ELF-1 (cell line): Measurements from ENCODE around the gene STRN3.
"Not testable (repeated sequence)": the region's sequence is repeated elsewhere in the genome, so short reads cannot be mapped to it uniquely, and the experiment has no call there.

Source experiments
- DNase-seq: peaks from one replicate; pipeline ENCODE4 v3.0.0-alpha.2; 2016; ENCODE audit warnings: low read depth, low spot score

STRN3 gene

GRCh38 chr14:30971586-30971985 lies 54.6 kb downstream of the STRN3 start:
- DNase-seq, result no peak

DNA sequence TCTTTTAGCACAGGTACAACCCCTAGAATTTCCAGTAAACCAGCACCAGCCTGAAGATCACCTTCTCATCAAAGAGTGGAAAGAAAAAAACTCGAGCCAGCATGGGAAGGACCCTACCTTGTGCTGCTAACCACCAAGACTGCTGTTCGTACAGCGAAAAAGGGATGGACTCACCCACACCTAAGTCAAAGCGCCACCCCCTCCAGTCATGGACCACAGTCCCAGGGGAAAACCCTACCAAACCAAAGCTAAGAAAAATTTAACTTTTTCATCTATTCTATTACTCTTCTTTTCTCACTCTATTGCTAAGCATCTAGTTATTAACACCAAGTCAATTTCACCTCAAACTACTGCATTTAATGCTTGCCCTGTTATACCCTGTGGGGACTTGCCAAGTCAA lies 56.4 kb downstream of the STRN3 start:
- DNase-seq, result not testable (repeated sequence)

GRCh38 chr14:30967364-30968098 lies 58.6 kb downstream of the STRN3 start:
- DNase-seq, result not testable (repeated sequence)

DNA sequence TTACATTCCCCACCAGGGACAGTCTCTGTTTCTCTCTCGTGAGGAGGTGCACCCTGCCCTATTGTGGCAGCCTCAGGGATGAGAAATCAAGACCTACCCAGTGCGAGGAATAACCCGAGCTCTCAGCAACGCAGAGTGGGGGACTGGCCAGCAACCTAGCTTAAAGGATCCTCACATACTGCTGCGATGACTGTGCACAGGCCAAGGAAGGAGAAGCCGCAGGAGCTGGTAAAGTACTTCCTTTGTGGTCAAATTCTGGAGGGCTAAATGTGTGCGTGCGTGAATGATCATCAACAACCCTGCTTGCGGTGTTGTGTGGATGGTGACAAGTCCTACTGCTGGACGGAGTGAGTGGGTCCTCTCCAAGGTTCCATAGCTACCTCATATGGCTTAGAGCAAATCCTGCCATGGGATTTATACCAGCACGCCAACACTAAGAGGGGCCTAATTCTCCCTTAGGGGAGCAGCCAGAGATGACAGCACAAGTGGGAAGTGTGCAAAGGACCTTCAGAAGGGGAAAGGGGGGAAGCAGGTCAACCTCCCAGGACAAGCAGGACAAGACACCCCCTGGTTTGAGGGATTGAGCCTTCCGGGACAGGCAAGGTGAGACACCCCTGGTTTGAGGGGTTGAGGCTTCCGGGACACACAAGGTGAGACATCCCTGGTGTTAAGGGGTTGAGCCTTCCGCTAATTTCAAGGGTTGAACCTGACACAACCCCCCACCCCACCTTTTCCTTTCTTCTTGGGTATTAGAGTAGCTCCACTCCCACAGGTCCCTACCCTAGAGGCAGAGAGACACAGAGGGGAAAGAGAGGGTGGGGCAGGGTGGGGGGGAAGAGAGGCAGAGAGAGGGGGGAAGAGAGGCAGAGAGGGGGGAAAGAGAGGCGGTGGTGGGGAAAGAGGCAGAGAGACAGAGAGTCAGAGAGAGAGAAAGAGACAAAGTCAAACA lies 59.5 kb downstream of the STRN3 start:
- DNase-seq, result no peak

GRCh38 chr14:30965861-30966260 lies 60.3 kb downstream of the STRN3 start:
- DNase-seq, result not testable (repeated sequence)

DNA sequence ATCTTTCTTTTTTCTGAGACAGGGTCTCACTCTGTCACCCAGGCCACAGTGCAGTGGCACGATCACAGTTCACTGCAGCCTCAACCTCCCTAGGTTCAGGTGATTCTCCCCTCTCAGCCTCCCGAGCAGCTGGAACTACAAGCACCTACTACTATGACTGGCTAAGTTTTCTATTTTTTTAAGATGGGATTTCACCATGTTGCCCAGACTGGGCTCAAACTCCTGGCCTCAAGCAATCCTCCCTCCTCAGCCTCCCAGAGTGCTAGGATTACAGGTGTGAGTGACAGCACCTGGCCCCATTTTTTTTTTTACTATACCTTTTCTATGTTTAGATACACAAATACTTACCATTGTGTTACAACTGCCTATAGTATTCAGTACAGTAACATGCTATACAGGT lies 63.6 kb downstream of the STRN3 start:
- DNase-seq, result not testable (repeated sequence)

- no peak for DNase-seq
Observed at GRCh38 chr14:30961330-30961729, 64.8 kb downstream of the STRN3 start.

GRCh38 chr14:30960216-30960615 lies 66.0 kb downstream of the STRN3 start:
- DNase-seq, result no peak

- DNase-seq, result no peak
Observed at GRCh38 chr14:30958555-30959407, 67.4 kb downstream of the STRN3 start.

DNA sequence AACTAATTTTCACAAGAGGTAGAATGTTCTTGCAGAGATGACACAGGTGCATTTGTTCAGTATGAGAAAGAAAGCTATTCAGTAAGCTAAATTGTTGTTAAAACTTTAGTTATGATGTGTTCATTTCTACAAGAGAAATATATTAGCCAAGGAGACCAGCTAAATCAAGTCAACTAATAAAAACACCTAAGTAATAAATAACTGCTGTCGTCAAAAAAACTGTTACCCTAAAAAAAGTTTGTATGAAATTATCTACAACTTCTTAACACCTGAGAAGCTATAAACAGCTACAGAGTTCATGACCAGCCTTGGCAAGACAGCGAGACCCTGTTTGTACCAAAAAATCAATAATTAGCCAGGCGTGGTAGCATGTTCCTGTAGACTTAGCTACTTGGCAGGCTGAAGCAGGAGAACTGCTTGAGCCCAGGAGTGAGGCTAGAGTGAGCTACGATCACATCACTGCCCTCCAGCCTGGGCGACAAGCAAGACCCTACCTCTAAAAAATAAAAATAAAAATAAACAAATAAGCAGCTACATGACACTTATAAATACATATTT lies 68.3 kb downstream of the STRN3 start:
- DNase-seq, result no peak

- DNase-seq, result no peak
Observed at GRCh38 chr14:30949651-30950050, 76.5 kb downstream of the STRN3 start.

DNA sequence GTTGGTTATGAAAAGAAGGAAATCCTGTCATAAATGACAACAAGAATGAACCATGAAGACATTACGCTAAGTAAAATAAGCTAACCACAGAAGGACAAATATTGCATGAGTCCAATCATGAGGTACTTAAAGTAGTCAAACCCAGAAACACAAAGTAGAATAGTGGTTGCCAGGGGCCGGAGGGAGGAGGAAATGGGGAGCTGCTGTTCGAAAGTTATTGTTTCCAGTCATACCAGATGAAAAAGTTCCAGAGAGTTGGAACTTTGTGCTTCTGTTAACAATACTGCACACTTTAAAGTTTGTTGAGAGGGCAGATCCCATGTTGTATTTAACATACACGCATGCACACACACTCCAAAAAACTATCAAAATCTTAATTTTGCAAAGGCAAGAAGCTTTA lies 82.5 kb downstream of the STRN3 start:
- DNase-seq, result no peak

- DNase-seq, result no peak
Observed at GRCh38 chr14:30940886-30941285, 85.3 kb downstream of the STRN3 start.

- no peak for DNase-seq
Observed at GRCh38 chr14:30938617-30939016, 87.6 kb downstream of the STRN3 start.

DNA sequence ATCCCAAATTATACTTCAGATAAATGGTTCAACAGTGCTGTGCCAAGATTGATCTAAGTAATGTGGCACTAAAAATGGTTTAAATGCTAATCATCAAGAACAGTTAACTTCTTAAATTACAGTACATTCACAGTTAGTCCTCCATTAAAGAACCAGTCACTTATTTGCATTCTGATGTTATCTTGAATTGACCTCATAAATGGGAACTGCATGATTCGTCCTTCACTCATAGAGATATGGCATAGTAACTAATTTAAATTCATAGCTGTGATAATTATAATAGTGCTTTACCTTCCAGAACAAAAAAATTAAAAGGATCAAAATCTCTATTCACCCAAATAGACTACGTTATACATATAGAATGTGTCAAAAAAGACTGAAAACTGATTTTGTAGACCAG lies 90.7 kb downstream of the STRN3 start:
- no peak for DNase-seq

- DNase-seq, result not testable (repeated sequence)
Observed at GRCh38 chr14:30933937-30934336, 92.2 kb downstream of the STRN3 start.

DNA sequence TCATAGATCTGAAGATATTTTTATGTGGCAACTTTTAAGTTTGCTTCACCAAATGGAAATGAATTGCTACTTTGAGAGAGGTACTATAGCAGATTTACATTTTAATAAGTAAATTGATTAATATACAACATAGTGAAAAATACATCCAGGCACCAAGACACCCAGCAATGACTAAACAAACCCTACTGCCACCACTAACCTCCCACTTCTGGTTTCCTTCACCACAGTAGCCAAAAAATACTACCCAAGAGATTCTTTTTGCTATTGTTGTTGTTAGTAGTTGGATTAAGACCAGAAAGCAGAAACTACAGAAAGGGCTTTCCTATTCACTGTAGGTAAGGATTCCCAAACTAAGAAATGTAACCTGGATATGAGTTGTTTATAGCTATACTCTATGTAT lies 97.7 kb downstream of the STRN3 start:
- no peak for DNase-seq

- DNase-seq, result no peak
Observed at GRCh38 chr14:30925254-30925653, 100.9 kb downstream of the STRN3 start.

DNA sequence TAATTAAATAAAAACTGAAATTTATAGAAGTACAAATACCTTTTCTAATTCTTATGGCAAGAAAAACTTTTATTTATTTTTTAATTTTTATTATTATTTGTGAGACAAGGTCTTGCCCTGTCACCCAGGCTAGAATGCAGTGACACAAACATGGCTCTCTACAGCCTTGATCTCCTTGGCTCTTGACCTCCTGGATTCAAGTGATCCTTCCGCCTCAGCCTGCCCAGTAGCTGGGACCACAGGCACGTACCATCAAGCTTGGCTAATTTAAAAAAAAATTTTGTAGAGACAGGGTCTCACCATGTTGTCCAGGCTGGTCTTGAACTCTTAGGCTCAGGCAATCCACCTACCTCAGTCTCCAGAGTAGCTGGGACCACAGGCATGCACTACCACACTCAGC lies 104.4 kb downstream of the STRN3 start:
- no peak for DNase-seq

DNA sequence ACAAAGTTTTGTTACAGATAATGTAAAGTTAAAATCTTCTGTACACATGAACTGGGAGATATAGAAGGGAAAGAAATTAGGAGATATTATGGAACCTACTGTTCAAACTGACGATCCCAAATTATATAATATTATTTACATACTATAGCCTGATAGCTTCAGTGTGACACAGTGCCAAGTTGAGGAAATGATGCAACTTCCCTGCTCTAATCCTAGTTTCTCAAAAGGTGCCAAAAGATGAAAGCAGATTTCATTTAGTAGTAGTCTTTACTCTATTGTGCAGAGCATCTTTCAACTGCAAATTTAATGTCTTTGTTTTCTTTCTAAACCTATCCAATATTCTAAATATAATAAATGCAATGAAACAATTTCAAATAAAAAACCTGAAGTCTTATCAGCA lies 104.9 kb downstream of the STRN3 start:
- no peak for DNase-seq

- DNase-seq, result no peak
Observed at GRCh38 chr14:30915596-30915995, 110.6 kb downstream of the STRN3 start.

DNA sequence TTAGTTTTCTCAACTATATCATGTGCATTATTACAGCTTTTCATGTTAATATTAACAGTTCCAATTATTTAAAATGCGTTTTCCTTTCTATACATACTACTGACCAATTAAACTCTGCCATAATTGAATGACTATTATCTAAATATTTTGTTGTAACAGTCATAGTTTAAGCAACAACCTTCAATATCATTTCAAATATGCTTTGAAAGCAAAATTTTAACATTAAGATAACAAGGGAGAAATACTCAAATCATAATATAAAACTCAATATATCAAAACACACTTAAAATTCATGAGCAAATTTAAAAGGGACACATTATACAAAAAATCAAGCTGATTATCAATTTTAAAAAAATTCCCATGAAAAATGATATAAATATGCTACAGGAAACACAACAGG lies 111.4 kb downstream of the STRN3 start:
- no peak for DNase-seq
